SK-MEL-5 (cell line): ENCODE results near the gene COX4I1. TPM values are rescaled to one million over a fixed set of nuclear protein-coding genes. Genes with fewer than 3 reads are reported as not detected.
"Not testable (repeated sequence)": the region's sequence is repeated elsewhere in the genome, so short reads cannot be mapped to it uniquely, and the experiment has no call there.

Experiments used
- DNase-seq: peaks from one replicate; pipeline ENCODE4 v3.0.0-alpha.2; 2016; ENCODE audit warnings: low read depth, low spot score
- in situ Hi-C: cut with HindIII; loops from 2 replicates; pipeline ENCODE4 v1.10.0; 2016; ENCODE audit warnings: low sequenced_read_pairs, high pct_unique_total_duplicates, low pct_unique_long_range_greater_than_20kb
- total RNA-seq: library from RNA; depleted of rRNA; stranded (reverse); fragments of >200 nt; shearing (Covaris generic); gene quantifications from 2 replicates; pipeline ENCODE4 v1.2.3, GENCODE V29; 2014

COX4I1 gene
- total RNA-seq, 1 experiment from 2014 or later = 696 TPM

DNA sequence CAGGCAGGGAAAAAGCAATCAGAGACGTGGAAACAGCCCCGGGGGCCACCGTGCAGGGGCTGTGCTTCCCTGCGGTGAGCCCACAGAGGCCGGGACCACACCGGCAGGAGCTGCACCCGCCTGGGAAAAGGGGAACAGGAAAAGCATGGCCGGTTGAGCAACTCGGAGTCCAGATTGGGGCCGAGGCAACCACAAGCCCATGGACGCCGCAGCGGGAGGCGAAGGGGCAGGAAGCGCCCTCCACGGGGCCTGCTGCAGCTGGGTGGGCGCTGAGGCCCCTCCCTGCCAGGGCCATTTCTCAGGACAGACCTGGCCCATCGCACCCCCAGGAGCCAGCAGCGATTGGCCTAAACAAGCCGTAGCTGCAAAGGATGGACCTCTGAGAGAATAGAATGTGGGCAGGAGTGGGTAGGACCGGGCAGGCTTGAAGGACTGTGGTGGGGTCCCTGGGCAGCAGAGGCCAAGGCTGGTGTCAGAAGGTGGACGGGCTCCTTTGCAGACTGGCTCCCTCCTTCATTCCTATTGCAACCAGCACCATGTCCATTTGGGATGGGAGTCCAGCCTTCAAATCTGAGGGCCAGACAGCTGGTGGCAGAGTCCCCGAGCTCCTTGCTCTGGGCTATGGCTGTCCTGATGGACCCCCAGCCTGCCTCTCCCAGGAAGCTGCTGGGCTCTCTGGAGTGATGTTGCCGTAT lies 30.4 kb downstream of the COX4I1 start:
- in situ Hi-C loops = no loop called here

DNA sequence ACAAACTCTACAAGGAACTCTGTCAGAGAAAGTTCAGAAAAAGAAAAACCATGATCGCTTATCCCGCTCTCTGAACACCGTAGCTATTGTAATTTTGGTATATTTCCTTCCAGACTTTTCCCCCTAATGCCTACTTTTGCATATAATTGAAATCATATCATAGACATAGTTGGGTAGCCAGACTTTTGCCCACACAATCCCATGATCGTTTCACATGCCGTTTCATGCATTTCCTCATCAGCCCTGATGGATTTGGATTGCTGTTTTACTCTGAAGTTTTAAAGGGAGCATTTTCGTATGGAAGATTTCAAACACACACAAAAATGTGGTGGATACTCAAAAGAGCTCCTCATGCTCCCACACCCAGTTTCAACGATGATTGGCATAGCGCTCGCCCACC lies 31.3 kb downstream of the COX4I1 start:
- no peak for DNase-seq
- in situ Hi-C loops = no loop called here

More for the DNA sequence above, 30.4 kb downstream of the COX4I1 start:
- DNase-seq = no peak

DNA sequence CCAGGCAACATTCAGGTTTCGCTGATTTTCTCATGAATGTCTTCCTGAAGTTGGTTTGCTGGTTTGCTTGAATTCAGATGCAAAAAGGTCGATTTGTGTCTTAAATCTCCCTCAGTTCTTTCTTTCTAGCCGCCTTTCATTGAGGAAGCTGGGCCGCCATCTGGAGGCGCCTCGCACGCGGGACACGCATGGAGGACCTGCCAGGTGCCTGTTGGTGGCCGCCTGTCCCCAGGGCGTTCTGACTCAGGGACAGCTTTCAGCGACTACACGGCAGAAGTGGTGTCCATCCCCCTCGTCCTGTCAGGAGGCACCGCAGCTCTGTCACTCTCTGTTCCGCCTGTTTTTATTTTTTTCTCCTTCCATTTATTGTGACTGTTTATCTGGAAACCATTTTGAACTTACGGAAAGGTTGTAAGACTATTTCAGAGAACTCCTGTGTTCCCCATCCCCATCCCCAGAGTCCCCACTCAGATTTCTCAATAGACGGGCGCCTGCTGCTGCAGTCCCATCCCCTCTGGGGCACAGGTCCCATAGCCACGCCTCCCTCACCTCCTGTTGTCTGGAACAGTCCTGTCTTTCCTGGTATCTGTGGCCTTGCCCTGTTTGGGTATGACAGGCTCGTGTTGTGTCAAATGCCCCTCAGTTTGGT lies 33.2 kb downstream of the COX4I1 start:
- DNase-seq = no peak
- in situ Hi-C loops = no loop called here

DNA sequence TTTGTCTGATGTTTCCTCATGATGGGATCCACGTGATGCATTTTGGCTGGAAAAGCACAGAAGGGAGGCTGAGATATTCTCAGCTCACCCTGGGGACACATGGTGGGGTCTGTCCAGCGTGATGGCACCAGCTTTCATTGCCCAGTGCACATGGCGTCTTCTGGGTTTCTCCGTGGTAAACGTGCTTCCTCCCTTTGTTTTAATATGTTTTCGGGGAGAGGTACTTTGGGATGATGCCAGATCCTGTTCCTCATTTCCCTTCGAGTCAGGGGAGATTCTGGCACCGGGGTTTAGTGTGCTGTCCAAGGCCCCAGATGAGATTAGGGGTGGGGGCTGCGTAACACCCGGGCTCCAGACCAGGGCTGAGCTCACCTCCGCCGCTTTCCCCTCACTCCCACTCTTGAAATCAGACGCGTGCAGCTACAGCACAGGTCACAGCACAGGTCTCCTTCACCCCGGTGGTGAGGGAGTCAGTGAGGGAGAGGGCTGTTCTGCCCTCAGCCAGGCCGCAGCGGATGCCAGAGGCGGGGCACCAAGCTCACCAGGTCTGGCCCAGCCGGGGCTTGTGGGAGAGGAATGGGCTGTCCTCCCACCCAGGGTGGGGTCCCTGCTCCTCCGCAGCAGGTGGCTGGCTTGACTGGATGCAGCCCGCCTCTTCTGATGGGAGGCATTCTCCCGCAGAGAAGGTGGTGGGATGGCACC lies 33.9 kb downstream of the COX4I1 start:
- DNase-seq = no peak
- in situ Hi-C loops = no loop called here

DNA sequence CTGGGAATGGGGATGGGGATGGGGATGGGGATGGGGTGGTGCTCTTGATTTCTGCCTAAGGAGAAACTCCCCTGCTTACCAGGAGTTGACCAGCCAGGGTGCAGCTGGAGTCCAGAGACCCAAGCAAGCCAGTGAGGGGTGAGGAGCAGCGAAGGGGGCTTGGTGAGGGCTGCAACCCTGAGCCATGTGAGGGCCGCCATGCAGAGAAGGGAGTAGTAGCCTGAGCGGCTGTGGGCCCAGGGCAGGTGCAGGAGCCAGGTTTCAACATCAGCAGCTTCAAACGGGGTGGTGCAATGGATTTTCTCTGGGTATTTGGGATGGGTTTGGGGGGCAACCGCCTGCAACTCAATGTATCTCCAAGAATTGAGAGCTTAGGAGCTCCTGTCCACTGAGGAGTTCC lies 35.2 kb downstream of the COX4I1 start:
- in situ Hi-C loops = no loop called here
- DNase-seq = no peak

DNA sequence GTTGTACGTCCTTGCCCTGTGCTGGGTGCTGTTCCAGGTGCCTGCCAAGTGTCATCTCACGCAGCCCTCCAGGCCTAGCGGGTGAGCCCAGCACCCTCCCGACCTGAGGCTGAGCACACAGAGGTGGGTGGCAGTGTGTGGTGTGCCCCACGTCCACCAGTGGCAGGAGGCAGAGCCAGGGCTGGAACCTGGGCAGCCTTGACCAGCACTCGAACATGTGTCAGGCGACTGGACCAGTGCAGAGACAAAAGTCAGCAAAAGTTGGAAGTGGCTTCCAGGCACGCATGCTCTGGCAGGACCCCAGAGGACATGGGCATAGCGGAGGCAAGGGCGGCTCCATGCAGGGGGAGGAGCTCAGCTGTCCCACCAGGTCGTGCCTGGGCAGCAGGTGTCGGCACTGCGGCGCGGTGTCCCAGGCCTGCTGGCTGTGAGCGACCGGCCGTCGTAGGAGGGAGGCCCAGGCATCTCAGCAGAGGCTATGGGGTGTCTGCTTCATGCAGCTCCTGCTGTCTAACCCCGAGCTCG lies 35.8 kb downstream of the COX4I1 start:
- no peak for DNase-seq
- in situ Hi-C loops = no loop called here

DNA sequence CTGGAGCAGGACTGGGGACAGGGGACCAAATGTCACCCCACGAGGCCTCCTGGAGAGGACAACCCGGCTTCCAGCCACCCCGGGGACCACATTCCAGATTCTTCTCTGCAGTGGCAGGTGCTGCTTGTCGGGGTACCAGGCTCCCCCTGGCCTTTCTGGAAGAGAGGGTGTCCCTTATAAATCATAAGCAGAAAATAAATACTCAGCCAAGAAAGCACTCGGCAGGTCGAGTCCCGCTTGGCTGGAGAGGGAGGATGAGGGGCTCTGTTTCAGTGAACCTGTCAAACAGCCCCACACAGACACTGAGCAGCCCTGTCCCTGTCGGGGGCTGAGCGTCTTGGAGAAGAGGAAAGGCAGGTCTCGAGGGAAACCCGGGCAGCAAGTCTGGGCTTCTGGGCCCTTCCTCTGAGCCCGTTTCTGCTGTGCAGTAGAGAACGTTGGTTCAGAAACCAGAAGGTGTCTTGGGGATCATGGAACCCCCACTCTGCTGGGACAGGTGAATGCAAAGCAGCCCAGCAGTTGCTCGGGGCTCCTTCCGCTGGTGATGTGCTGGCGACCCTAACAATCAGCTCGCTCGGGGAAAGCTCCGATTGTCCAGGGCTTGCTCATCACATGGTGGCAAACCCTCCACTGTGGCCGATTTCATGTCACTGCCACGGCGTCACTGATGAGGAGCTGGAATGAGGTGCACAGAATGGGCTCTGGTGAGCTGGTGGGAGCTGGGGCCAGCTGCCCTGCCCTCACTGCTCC lies 36.6 kb downstream of the COX4I1 start:
- DNase-seq = no peak
- in situ Hi-C loops = no loop called here

DNA sequence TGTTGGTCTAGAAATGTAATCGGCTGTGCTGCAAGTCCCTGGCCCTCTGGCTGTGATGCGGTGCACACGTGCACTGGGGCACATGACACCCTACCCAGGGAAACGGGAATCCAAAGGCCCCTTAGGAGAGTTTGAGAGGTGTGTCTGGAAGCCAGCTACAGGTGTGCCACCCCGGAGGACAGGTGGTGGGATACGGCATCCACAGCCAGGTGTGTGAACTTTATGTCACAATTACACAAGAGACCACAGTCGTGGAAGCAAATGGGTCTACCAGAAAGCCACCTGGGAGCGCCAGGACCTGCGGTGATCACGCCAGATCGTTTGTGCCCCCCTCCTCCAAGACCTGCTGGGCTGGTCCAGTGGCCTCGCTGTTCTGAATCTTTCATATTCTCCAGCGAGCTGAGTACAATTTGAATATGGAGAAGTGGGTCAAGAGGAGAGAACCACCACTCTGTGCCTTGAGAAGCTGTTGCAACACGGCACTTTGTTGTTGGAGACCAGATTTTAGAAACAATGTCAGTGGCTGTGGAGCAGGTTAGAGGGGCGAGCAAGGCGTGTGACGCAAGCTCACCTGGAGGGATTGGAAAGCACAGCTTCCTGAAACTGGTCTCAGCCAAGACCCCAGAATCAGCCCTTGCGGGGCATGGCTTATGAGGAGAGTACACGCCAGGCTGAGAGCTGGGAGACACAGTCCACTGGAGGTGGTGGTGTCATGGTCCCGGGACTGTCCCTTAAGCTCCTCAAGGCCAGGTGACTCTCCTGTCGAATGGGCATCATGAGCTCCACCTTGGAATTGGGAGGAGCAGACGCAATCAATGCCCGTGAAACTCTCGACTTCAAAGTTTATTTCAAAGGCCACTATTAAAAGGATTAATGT lies 37.4 kb downstream of the COX4I1 start:
- in situ Hi-C loops = no loop called here

DNA sequence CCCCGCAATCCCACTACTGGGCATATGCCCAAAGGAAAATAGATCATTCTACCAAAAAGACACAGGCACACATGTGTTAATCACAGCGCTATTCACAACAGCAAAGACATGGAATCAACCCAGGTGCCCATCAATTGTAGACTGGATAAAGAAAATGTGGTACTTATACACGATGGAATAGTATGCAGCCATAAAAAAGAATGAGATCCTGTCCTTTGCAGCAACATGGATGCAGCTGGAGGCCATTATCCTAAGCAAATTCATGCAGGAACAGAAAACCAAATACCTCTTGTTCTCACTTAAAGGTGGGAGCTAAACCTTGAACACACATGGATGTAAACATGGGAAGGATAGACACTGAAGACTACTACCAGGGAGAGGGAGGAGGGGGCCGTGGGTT lies 38.2 kb downstream of the COX4I1 start:
- in situ Hi-C loops, DNase-seq: not testable (repeated sequence)

More for the DNA sequence above, 37.4 kb downstream of the COX4I1 start:
- DNase-seq = no peak

DNA sequence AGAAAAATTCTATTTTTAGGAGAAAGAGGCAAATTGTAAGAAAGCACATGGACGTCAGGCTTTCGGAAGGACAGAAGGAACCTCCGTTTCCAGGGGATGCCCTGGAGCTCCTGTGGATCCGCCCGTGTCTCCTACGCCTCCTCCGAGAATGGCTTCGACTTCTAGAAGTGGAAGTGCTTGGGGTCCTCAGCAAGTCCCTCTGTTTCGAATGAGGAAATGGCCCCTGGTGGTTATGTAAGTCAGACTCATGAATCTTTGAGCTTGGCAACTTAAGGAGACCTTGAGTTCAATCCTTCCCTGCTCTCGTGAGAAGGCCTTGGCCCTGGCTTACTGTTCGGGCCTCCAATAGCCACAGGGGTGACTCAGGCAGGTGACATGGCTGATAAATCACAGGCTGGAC lies 38.9 kb downstream of the COX4I1 start:
- DNase-seq = no peak
- in situ Hi-C loops = no loop called here

DNA sequence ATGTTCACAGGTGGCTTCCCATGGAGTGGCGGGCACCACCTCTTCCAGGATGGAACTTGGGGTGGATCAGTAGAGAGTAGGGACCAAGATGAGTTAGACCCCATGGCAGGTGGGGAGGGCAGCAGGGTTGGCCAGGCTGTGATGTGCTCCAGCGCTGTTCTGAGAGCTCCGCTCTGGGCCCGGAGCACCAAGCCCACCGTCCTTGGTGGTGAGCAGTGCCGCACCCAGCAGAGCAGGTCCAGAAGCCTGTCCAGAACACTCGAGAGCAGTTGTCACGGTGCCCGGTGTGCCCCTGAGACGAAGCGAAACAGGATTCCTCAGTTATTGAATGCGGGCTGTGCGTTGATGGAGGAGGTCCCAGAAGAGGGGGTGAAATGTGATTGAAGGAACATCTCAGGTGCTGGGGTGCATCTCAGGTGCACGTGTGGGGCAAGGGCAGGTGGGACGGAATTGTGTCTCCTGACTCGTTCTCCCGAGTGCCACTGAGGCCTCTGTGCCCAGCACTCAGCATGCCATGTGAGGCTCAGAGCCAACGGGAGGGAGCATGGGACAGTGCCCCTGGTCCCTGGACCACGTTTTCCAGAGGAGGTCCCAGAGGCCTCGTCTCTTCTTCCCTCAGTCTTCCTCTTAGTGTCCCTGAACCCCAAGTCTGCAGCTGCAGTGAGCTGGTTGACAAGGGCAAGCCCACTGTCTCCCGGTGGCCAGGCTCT lies 39.5 kb downstream of the COX4I1 start:
- DNase-seq = no peak
- in situ Hi-C loops = no loop called here

DNA sequence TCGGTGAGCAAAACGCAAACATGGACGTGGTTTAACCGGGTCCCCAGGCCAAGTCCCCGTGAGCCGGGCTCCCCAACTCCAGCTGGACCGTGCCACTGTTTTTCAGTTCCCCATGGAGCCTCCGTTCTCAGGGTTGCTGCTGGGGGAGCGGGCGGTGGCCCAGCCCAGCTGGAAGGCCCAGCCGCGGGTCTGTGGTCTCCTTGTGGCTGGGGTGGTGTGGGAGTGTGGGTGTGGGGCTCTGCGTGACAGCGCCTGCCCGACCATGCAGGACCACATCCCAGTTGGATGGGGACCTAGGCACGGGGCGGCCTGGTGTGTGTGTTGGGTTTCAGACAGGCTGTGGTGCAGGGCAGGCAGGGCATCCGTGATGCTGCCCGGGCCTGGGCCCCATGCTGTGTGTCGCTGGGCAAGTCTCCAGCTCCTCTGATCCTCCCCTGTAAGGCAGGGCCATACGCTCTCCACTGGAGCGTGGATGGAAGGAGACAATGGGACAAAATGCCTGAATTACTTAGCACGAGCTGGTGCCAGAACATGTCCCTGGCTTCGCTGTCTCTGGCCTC lies 40.3 kb downstream of the COX4I1 start:
- in situ Hi-C loops = no loop called here
- no peak for DNase-seq

DNA sequence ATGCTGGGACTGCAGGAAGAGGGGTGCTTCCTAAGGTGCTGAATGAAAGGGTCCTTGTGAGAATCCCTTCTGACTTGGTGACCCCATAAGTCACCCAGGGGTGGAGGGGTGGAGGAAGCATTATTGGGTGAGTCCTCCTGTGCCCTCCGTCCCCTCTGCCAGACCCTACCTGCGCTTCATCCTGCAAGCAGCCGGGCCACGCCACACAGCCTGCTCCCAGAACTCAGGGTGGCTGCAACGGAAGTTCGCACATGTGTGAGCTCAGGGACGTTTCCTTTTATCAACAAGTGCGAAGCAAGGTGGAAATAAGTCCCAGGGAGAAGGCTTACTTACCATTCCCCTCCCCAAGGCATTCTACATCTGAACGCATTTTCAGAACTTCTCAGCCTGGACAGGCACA lies 40.9 kb downstream of the COX4I1 start:
- no peak for DNase-seq
- in situ Hi-C loops = no loop called here

DNA sequence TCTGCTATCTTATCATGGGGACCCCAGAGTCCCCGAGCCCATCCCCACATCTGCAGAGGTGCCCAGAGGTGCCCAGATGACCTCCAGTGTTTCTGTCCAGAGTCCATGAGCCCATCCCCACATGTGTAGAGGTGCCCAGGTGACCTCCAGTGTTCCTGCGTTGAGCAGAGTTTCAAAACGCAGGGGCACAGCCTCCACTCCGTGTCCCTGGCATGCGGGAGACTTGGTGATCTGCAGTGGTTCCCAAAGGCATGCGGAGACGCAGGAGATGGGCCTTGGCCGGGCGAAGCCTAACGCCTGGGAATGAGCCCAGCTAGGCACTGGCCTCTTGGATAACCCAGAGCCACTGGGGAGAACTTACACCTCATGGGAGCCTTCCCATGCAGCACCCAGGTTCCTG lies 41.3 kb downstream of the COX4I1 start:
- DNase-seq = no peak
- in situ Hi-C loops = no loop called here

DNA sequence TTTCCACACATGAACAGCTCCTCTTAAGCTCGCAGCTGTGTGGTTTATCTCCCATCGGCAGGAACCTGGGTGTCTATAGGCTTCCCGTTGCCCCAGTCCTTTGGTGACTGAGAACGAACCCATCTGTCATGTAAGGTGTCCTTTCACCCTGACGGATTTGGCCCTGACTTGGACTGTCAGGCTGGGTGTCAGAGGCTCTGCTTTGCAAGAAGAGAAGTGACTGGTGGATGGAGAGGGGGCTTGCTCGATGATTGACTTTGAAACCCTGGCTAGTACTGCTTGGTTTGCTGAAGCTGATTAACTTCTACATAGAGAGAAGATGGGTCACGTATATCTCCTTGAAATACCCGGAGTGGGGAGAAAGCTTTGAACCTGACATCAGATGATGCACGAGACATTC lies 42.9 kb downstream of the COX4I1 start:
- DNase-seq = no peak
- in situ Hi-C loops = no loop called here

DNA sequence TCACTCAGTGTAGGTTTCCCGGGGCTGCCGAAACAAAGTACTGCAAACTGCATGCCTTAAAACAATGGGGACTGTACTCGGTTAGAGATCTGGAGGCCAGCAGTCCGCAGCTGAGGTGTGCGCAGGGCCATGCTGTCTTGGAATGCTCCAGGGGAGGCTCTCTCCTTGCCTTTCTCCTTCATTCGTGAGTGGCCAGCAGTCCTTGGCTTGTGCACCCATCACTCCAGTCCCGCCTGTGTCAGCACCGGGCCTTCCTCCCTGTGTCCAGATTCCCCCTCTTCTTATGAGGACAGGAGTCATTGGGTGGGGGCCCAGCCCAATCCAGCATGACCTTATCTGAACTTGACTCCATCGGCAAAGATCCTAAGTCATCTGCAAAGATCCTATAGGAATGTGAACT lies 43.4 kb downstream of the COX4I1 start:
- in situ Hi-C loops = no loop called here
- DNase-seq = no peak
